Neuronal stem cell (in vitro differentiated cells): ENCODE results near the gene WWOX.

Experiments used
- DNase-seq: peaks from one replicate; pipeline ENCODE4 v3.0.0-alpha.2; 2013; ENCODE audit warnings: low spot score
- H2AFZ ChIP-seq: one replicate; pipeline ENCODE4 v1.6.1; 2013; ENCODE audit warnings: mild to moderate bottlenecking, low read length, inconsistent platforms
- H2AK5ac ChIP-seq: 2 replicates; pipeline ENCODE4 v1.6.1; 2013; ENCODE audit warnings: low read depth, mild to moderate bottlenecking, inconsistent platforms, low read length, moderate library complexity, mixed read lengths
- H2BK120ac ChIP-seq: 2 replicates; pipeline ENCODE4 v1.6.1; 2013; ENCODE audit warnings: low read depth, mild to moderate bottlenecking, inconsistent platforms, low read length, moderate library complexity, mixed read lengths
- H2BK12ac ChIP-seq: one replicate; pipeline ENCODE4 v1.6.1; 2013; ENCODE audit warnings: low read length, inconsistent platforms
- H2BK15ac ChIP-seq: 2 replicates; pipeline ENCODE4 v1.6.1; 2013; ENCODE audit warnings: mild to moderate bottlenecking, low read length, inconsistent platforms, mixed read lengths
- H2BK5ac ChIP-seq: one replicate; pipeline ENCODE4 v1.6.1; 2013; ENCODE audit warnings: inconsistent platforms, mild to moderate bottlenecking, low read length, moderate library complexity
- H3K14ac ChIP-seq: one replicate; pipeline ENCODE4 v1.6.1; 2013; ENCODE audit warnings: low read length, inconsistent platforms
- H3K18ac ChIP-seq: 2 replicates; pipeline ENCODE4 v1.6.1; 2013; ENCODE audit warnings: low read length, inconsistent platforms
- H3K23ac ChIP-seq: 2 replicates; pipeline ENCODE4 v1.6.1; 2013; ENCODE audit warnings: low read depth, mild to moderate bottlenecking, mixed read lengths, low read length, inconsistent platforms; ENCODE audit not compliant: poor library complexity
- H3K27ac ChIP-seq: replicated peaks from 3 replicates; pipeline ENCODE4 v1.5.1; 2013; ENCODE audit warnings: low read length, inconsistent platforms
- H3K27me3 ChIP-seq, 3 experiments: 2 replicates each; pipeline ENCODE4 v1.6.1; 2013; ENCODE audit warnings: low read length in 3 of 3, mild to moderate bottlenecking in 2 of 3, inconsistent platforms in 1 of 3, low read depth in 1 of 3, mixed read lengths in 1 of 3, moderate library complexity in 1 of 3; ENCODE audit not compliant: control insufficient read depth in 3 of 3, insufficient read depth in 3 of 3
- H3K36me3 ChIP-seq, 2 donors: replicated peaks in 1 of 2; 2 replicates each; pipeline ENCODE4 v1.6.1; 2013; ENCODE audit warnings: low read length in 2 of 2; ENCODE audit not compliant: control insufficient read depth in 2 of 2, insufficient read depth in 2 of 2
- H3K4ac ChIP-seq: 2 replicates; pipeline ENCODE4 v1.6.1; 2013; ENCODE audit warnings: inconsistent platforms, mild to moderate bottlenecking, low read length, moderate library complexity
- H3K4me1 ChIP-seq, 2 donors: 1 replicate in 1 of 2; 2 replicates in 1 of 2; pipeline ENCODE4 v1.6.1; 2013; ENCODE audit warnings: low read length in 2 of 2, low read depth in 1 of 2; ENCODE audit not compliant: control insufficient read depth in 2 of 2, insufficient read depth in 1 of 2
- H3K4me2 ChIP-seq: one replicate; pipeline ENCODE4 v1.6.1; 2013; ENCODE audit warnings: mild to moderate bottlenecking, low read length, inconsistent platforms; ENCODE audit not compliant: insufficient read depth, poor library complexity, severe bottlenecking
- H3K4me3 ChIP-seq, 2 donors: 2 replicates each; pipeline ENCODE4 v1.5.1; 2013; ENCODE audit warnings: low read length in 2 of 2, mild to moderate bottlenecking in 2 of 2, inconsistent platforms in 1 of 2, moderate library complexity in 1 of 2
- H3K79me1 ChIP-seq: one replicate; pipeline ENCODE4 v1.6.1; 2013; ENCODE audit warnings: low read depth, mild to moderate bottlenecking, inconsistent platforms, low read length, moderate library complexity
- H3K9ac ChIP-seq: one replicate; pipeline ENCODE4 v1.6.1; 2013; ENCODE audit warnings: mild to moderate bottlenecking, low read depth, low read length, inconsistent platforms; ENCODE audit not compliant: poor library complexity
- H3K9me3 ChIP-seq, 2 donors: replicated peaks in 1 of 2; 2 replicates each; pipeline versions ENCODE3 to v1.6.1; 2013; ENCODE audit warnings: low read length in 2 of 2, mild to moderate bottlenecking in 2 of 2, inconsistent platforms in 1 of 2, low read depth in 1 of 2, mixed read lengths in 1 of 2, moderate library complexity in 1 of 2; ENCODE audit not compliant: control insufficient read depth in 2 of 2, insufficient read depth in 1 of 2
- H4K8ac ChIP-seq: one replicate; pipeline ENCODE4 v1.6.1; 2013; ENCODE audit warnings: low read depth, mild to moderate bottlenecking, inconsistent platforms, low read length, moderate library complexity
- H4K91ac ChIP-seq: one replicate; pipeline ENCODE4 v1.6.1; 2013; ENCODE audit warnings: low read length, low read depth, mild to moderate bottlenecking, inconsistent platforms; ENCODE audit not compliant: poor library complexity
- WGBS, 2 donors: extraction: QIAGEN DNeasy Blood & Tissue Kit; methylation state at CpG; one replicate each; pipeline ENCODE4 v1.1.7; 2013; ENCODE audit warnings: missing lambda C conversion rate in 2 of 2, mixed read lengths in 1 of 2; ENCODE audit not compliant: insufficient read length in 2 of 2, insufficient replicate concordance in 1 of 2; ENCODE audit errors: extremely low coverage in 2 of 2; 5-methylcytosine and 5-hydroxymethylcytosine counted together

The WWOX gene

DNA sequence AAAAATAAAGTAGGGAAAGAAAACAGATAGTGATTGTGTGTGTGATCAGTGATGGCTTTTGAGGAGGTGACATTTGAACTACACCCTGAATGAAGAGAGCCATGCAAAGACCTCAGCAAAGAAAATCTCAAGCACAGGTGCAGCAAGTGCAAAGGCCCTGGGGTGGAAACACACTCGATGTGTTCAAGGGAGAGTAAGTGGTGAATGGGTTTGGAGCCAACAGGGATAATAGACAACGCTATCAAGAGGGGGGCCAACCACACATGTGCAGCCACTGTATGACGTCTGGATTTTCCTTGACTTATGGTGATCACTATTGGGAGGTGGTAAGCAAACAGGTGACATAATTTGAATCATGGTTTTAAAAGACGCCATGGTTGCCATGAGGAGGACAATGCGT, 564.2 kb downstream of the WWOX start:
- Histone ChIP-seq H3K4ac (no peak overlapping the region), H4K91ac (no peak overlapping the region), H3K18ac (no peak overlapping the region), H3K4me2 (no peak overlapping the region), H3K4me1 (peaks cover 9% of the 10 kb centered on the region in 2 donors), H2BK15ac (no peak overlapping the region), H3K36me3 (no peaks in the 10 kb centered on the region), H3K4me3 (no peak overlapping the region), H2AFZ (no peak overlapping the region), H3K27me3 (no peaks in the 10 kb centered on the region), H3K9me3 (no peaks in the 10 kb centered on the region), H2BK5ac (no peak overlapping the region), H3K27ac (no peak overlapping the region), H2AK5ac (no peak overlapping the region), H3K23ac (no peak overlapping the region), H2BK120ac (no peak overlapping the region), H3K14ac (no peak overlapping the region), H3K9ac (no peak overlapping the region), H3K79me1 (no peaks in the 10 kb centered on the region), H2BK12ac (no peak overlapping the region), H4K8ac (no peak overlapping the region)
- WGBS, 2 donors = no CpG with 5 or more reads among the region's 5 CpGs
- DNase-seq = no peak

GRCh38 chr16:78664811-78665772, 565.6 kb downstream of the WWOX start:
- no peak overlapping the region for H4K8ac ChIP-seq
- H2AK5ac ChIP-seq = no peak overlapping the region
- peaks cover 13 to 17% of the 10 kb centered on the region in 2 donors for H3K4me1 ChIP-seq
- H2BK15ac ChIP-seq = no peak overlapping the region
- H3K4ac ChIP-seq = no peak overlapping the region
- H2BK120ac ChIP-seq = no peak overlapping the region
- H3K79me1 ChIP-seq = no peaks in the 10 kb centered on the region
- no peak overlapping the region for H2BK5ac ChIP-seq
- H3K23ac ChIP-seq = no peak overlapping the region
- H2AFZ ChIP-seq = no peak overlapping the region
- H3K9me3 ChIP-seq = no peaks in the 10 kb centered on the region
- H3K27ac ChIP-seq = no peak overlapping the region
- no peak overlapping the region for H3K9ac ChIP-seq
- H4K91ac ChIP-seq = no peak overlapping the region
- no peaks in the 10 kb centered on the region for H3K27me3 ChIP-seq
- H3K14ac ChIP-seq = no peak overlapping the region
- no peak overlapping the region for H3K4me3 ChIP-seq
- no peak overlapping the region for H2BK12ac ChIP-seq
- H3K4me2 ChIP-seq = no peak overlapping the region
- WGBS, 2 donors = no CpG with 5 or more reads among the region's 19 CpGs
- DNase-seq = peak; percentile 48
- H3K36me3 ChIP-seq = no peaks in the 10 kb centered on the region
- no peak overlapping the region for H3K18ac ChIP-seq

- H3K14ac ChIP-seq = no peak overlapping the region
- H4K8ac ChIP-seq = no peak overlapping the region
- H2BK120ac ChIP-seq = no peak overlapping the region
- H3K4me2 ChIP-seq = no peak overlapping the region
- H3K27me3 ChIP-seq = no peaks in the 10 kb centered on the region
- no peak overlapping the region for H2AFZ ChIP-seq
- no peak overlapping the region for H4K91ac ChIP-seq
- H3K79me1 ChIP-seq = no peaks in the 10 kb centered on the region
- H3K4me3 ChIP-seq = no peak overlapping the region
- DNase-seq = no peak
- H3K23ac ChIP-seq = no peak overlapping the region
- no peak overlapping the region for H3K4ac ChIP-seq
- no peak overlapping the region for H2BK12ac ChIP-seq
- no peak overlapping the region for H2BK5ac ChIP-seq
- H3K9me3 ChIP-seq = no peaks in the 10 kb centered on the region
- no peak overlapping the region for H2AK5ac ChIP-seq
- peaks cover 14 to 17% of the 10 kb centered on the region in 2 donors for H3K4me1 ChIP-seq
- H3K9ac ChIP-seq = no peak overlapping the region
- no peak overlapping the region for H3K27ac ChIP-seq
- H3K18ac ChIP-seq = no peak overlapping the region
- no CpG with 5 or more reads among the region's 4 CpGs for WGBS, 2 donors
- no peak overlapping the region for H2BK15ac ChIP-seq
- peaks cover 0 to 1% of the 10 kb centered on the region in 2 donors for H3K36me3 ChIP-seq
Observed at GRCh38 chr16:78666318-78666717, 566.9 kb downstream of the WWOX start.

GRCh38 chr16:78667675-78668074, 568.2 kb downstream of the WWOX start:
- Histone ChIP-seq H4K8ac (no peak overlapping the region), H3K9ac (no peak overlapping the region), H3K4me3 (no peak overlapping the region), H3K27ac (no peak overlapping the region), H3K4ac (no peak overlapping the region), H3K9me3 (no peaks in the 10 kb centered on the region), H3K27me3 (no peaks in the 10 kb centered on the region), H4K91ac (no peak overlapping the region), H2AK5ac (no peak overlapping the region), H3K4me2 (no peak overlapping the region), H2AFZ (no peak overlapping the region), H3K18ac (no peak overlapping the region), H2BK12ac (no peak overlapping the region), H3K4me1 (peaks cover 14 to 17% of the 10 kb centered on the region in 2 donors), H3K23ac (no peak overlapping the region), H2BK15ac (no peak overlapping the region), H2BK5ac (no peak overlapping the region), H3K14ac (no peak overlapping the region), H2BK120ac (no peak overlapping the region), H3K36me3 (peaks cover 0 to 1% of the 10 kb centered on the region in 2 donors), H3K79me1 (no peaks in the 10 kb centered on the region)
- no CpG with 5 or more reads among the region's 5 CpGs for WGBS, 2 donors
- no peak for DNase-seq
